ENCODE data around the gene BGN.
A peak's percentile ranks its signal among the peaks of the same experiment; 100 is the strongest.

Gene BGN

DNA sequence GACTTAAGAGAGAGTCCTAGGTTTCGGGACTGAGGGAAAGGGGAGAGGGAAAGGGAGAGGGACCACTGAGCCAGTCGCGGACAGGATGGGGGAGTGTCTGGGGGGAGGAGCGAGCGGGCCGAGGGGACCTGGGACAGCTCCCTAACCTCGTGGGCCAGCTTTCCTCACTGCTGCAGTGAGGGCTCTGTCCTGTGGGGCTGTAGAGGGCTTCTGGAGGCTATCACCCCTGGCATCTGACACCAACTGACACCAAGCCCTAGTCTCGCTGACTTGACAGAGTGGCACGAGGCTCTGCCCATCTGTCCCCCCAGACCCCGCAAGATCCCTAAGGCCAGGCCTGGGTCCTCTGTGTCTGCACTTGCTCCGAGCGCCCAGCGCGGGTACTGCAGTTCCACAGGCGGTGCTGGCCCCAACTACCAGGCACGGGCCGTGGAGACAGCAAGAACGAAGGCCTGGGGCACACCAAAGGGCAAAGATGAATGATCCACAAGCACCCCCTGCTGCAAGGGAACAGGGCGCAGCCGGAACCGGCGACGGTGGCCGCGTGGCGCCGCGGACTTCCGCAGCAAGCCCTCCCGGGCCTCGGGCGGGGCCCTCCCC is 24.9 kb upstream of the BGN start:
- no peak for TF ChIP-seq GATA1 (IDR thresholded peaks at IDR 0.05; ENCODE audit: low read depth, low read length)
- no peak for TF ChIP-seq POLR2A (IDR thresholded peaks at IDR 0.05; ENCODE audit: low read length)
- peak; percentile 68 to 80 for DNase-seq

DNA sequence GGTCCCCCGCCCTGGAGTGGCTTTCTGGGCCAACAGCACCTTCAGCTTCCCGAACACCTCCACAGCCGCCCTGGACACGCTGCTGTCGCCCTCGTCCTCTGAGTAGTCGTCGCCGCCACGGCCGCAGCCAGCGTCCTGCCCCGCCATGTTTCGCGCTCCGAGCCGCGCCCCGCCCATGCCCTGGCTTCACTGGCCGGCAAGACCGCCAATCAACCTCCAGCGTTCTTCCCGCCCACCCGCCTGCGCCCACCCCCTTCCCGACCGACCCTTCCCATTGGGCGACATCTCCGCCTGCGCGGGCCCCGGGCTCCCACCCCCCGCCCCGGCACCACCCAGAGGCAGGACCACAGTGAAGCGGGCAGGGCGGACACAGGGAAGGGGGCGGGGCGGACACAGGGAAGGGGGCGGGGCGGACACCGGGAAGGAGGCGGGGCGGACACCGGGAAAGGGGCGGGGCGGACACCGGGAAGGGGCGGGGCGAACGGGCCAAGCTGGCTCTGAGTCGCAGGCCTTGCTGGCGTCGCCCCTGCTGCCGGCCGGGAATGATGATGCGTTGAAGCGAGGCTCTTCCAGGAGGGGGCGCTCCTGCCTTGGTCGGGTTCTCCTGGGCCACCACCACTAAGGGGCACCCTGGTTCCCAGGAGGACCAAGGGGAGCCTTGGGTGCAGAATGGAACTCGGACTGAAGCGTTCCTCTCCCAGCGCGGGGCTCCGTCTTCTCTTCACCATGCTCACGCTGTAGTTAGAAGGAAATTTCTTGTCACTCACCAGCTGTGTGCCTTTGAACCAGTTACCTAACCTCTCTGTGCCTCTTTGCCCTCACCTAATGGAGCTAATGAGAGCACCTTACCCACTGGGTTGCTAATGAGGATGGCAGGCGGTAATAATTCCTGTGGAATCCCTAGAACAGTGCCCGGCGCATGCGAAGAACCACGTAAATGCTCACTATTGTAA is 24.1 kb upstream of the BGN start, which contains the start of gene HAUS7:
TSS of gene HAUS7 (minus strand) at position 166 of the 953 bp plus-strand sequence. CDS start at position 147, 19 bp downstream.
- TF ChIP-seq POLR2A (IDR thresholded peaks at IDR 0.05; ENCODE audit: low read length) (peak; percentile 45), GATA1 (IDR thresholded peaks at IDR 0.05; ENCODE audit: low read depth, low read length) (no peak)
- peak; percentile 95 to 98 for DNase-seq

DNA sequence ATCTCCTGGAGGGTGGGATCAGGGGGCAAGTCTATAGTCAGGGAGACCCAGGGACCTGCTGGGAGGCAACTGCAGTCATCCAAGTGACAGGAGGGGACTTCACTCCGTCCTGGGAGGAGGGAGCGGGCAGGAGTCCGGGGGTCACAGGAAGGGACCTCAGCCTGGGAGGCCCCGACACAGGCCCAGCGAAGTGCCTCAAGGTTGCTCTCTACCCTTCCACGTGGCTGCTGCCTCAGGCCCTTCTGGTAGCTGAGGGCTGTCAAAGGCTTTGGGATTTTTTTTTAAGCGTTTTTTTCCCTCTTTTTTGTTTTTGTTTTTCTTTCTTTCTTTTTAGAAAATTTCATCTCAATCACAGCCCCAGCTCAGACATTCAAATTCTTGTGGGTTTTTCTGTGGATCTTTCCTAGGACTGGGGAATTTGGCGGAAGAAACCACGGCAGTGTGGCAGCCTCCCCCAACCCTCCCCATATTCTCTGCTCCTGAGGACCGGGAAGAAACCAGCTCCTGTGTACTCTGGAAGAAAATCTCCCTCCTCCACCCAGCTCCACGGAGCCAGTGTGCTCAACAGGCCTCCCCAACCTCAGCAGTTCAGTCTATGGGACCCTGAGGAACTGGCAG is 23.0 kb upstream of the BGN start:
- TF ChIP-seq POLR2A (IDR thresholded peaks at IDR 0.05; ENCODE audit: low read length) (no peak), GATA1 (IDR thresholded peaks at IDR 0.05; ENCODE audit: low read depth, low read length) (no peak)
- DNase-seq = no peak

DNA sequence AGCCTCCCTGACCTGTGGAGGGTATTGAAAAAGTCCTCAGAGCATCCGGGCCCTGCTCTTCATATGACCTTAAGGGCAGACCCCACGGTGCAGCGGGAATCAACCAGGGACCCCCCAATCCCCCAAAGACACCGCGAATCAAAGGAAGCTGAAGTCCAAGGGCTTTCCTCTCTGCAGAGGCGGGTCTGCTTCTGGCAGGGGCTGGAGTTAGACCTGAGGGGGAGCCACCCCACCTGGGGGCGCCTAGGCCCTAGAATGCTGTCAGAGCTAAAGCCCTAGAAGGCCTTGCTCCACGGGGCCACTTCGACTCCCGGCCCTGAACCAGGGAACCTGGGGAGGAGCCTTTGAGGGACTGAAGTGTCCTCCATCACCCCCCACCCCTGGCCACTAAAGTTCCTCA is 21.7 kb upstream of the BGN start:
- TF ChIP-seq GATA1 (IDR thresholded peaks at IDR 0.05; ENCODE audit: low read depth, low read length) (no peak), POLR2A (IDR thresholded peaks at IDR 0.05; ENCODE audit: low read length) (no peak)
- no peak for DNase-seq

DNA sequence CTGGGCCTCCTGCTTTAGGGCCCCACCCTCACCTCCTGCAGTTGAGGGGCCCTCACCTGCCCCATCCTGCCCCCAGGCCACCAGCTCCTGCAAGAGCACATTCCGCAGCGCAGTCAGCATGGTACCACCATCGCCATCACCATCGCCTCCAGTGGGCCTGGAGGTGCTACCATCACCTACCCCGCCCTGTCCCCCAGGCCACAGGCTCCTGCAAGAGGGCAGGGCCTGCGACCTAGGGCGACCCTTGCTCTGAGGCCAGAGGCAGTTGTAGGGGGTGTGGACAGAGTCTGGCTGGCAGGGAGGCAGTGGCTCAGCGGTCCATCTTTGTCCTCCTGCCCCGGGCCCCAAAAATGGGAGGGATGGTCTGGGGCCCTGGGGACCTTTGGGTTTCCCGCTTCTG is 20.5 kb upstream of the BGN start:
- no peak for DNase-seq
- TF ChIP-seq POLR2A (IDR thresholded peaks at IDR 0.05; ENCODE audit: low read length) (no peak), GATA1 (IDR thresholded peaks at IDR 0.05; ENCODE audit: low read depth, low read length) (no peak)

DNA sequence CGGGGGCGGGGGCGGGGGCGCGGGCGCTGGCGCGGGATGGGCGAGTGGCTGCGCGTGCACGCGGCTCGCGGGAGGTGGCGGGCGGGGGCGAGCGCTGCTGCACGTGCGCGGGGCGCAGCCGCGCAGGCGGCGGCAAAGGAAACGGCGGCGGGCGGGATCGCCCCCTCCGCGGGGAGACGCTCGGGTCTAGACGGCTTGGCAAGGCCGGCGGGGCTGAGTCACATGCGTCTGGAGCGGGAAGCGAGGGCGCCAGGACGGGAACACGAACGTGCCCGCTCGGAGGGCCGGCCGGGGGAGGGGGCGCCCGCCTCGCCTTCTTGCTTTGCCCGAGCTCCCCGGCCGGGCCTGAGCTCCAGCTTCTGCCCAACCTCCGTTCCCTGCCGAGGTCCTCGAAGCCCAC is 20.1 kb upstream of the BGN start:
- DNase-seq = peak; percentile 23 to 27

DNA sequence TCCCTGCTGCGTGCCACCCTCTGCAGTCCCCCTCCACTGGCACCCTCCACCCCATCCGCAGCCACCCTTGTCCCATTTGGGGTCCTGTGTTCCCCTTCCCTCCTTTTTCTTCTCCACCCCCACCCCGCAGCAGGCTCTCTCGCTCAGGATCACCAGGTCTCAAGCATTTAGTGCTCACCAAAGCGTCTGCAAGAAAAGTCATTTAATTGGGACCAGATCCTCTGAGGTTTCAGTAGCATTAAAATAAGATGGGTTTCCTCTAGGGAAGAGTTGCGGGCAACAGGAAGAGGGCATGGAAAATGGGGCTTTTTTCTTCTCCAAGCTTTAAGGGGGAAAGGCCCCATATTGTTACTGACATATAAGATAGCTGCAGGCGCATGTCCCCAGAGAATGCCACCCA is 19.5 kb upstream of the BGN start:
- no peak for TF ChIP-seq POLR2A (IDR thresholded peaks at IDR 0.05; ENCODE audit: low read length)
- TF ChIP-seq GATA1 (IDR thresholded peaks at IDR 0.05; ENCODE audit: low read depth, low read length) = no peak
- no peak for DNase-seq

More for the DNA sequence above, 20.1 kb upstream of the BGN start:
- TF ChIP-seq GATA1 (IDR thresholded peaks at IDR 0.05; ENCODE audit: low read depth, low read length) (no peak), POLR2A (IDR thresholded peaks at IDR 0.05; ENCODE audit: low read length) (no peak)

DNA sequence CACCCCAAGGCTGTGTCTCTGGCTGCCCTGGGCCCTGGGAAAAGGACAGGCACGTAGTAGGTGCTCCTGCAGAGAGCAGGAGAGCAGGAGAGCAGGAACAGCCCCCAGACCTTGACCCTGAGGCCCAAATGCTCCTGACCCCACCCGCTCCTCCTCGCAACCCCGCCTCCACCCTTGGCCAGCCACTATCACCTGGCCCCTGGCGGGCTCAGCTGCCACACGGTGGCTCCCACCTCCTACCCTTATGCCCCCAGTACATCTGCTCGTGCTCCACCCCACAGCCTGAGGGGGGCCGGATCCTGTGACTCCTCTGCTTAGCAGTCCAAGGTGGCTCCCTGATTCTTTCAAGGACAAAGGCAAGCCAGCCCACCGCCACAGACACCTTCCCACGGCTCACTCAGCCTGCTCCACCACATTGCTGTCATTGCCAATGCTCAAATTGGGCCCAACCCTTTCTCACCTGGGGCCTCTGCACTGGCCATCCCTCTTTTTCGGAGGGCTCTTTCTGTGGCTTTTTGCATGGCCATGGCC is 19.0 kb upstream of the BGN start:
- no peak for DNase-seq
- no peak for TF ChIP-seq GATA1 (IDR thresholded peaks at IDR 0.05; ENCODE audit: low read depth, low read length)
- TF ChIP-seq POLR2A (IDR thresholded peaks at IDR 0.05; ENCODE audit: low read length) = no peak

DNA sequence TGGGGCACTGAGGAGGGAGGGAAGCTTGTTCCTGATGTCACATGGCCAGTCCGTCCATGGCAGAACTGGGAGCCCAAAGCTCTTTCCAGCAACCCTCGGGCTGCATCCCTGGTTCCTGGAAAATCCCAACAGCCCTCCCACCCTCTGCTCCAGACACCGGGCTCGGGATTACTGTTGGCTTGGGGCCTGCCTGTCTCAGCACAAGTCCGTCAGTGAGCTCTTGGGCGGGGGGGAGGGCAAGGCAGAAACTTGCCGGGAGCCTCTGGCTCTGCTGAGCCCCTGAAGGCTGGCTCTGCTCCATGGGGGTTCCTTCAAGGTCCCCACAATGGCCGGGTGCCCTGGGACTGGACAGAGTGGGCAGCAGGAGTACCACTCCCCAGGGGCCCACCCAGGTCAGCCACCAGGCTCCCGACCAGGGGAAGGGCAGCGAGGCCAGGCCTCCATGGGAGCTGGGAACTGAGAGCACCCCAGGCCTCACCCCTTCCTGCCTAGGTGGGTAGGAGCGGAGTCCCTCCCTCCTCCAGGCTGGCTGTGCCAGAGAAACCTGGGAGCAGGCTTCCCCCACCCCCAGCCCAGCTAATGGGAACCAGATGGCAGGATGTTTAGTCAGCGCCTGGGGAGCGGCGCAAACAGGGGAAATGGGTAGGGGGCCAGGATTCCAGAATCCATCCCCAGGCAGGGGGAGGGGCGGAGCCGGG is 18.0 kb upstream of the BGN start:
- TF ChIP-seq GATA1 (IDR thresholded peaks at IDR 0.05; ENCODE audit: low read depth, low read length) (no peak), POLR2A (IDR thresholded peaks at IDR 0.05; ENCODE audit: low read length) (no peak)

DNA sequence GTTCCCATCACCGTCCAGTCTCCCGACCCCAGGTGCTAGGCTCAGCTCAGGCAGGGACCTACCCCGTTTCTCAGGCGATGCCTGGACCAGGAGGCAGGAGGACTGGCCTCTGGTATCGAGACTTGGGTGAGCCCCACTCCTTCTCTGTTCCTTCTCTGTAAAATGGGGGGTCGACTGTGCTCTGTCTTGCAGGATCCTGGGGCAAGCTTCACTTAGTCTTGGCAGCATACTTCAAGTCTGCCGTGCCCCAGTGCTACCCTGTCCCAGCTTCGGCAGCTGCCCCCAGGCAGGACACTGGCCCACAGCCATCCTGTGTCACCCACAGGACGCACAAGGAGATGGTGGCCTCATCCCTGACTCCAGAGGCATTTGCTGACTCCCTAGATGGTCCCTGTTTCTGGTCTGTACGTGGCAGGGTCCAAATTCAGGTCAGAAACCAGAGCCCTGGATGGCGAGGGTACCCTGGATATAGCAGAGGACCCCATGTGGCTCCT is 17.4 kb upstream of the BGN start:
- TF ChIP-seq GATA1 (IDR thresholded peaks at IDR 0.05; ENCODE audit: low read depth, low read length) (no peak), POLR2A (IDR thresholded peaks at IDR 0.05; ENCODE audit: low read length) (no peak)
- no peak for DNase-seq

More for the DNA sequence above, 18.0 kb upstream of the BGN start:
- no peak for DNase-seq

DNA sequence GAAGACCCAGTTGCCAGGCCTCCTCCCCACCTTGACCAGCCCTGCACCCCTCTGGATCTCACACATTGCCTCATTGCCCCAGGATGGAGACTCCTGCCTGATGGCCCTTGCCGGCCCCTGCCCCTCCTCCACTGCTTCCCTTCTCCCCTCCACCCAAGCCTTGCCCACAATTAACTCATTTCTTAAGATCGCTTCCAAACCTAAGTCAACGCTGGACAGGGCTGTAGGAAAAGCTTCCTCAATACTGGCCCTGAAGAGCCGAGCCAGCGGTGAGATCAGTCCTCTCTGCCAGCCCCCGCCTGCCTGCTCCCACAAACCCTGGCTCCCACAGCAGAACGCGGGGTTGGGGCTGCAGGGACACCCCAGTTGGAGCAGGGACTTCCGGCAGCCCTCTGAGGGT is 16.9 kb upstream of the BGN start:
- TF ChIP-seq GATA1 (IDR thresholded peaks at IDR 0.05; ENCODE audit: low read depth, low read length) (no peak), POLR2A (IDR thresholded peaks at IDR 0.05; ENCODE audit: low read length) (no peak)
- DNase-seq = no peak

DNA sequence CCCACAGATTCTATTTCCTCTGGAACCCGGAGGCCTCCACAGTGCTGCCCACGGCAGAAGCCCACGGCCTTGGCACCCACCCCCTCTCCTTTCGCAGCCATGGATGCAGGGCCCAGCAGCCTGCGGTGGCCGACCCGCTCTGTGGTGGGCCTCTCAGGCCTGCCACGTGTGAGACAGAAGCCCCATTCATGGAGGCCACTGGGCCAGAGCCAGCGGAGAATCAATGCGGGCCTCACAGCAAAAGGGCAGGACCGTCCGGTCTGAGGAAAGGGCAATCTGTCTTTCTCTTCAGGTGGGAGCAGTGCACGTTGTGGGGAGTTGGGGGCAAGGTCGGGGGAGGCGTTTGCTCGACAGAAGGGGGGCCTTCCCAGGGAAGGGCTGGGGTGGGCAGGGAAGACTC is 16.0 kb upstream of the BGN start:
- TF ChIP-seq GATA1 (IDR thresholded peaks at IDR 0.05; ENCODE audit: low read depth, low read length) (no peak), POLR2A (IDR thresholded peaks at IDR 0.05; ENCODE audit: low read length) (no peak)

DNA sequence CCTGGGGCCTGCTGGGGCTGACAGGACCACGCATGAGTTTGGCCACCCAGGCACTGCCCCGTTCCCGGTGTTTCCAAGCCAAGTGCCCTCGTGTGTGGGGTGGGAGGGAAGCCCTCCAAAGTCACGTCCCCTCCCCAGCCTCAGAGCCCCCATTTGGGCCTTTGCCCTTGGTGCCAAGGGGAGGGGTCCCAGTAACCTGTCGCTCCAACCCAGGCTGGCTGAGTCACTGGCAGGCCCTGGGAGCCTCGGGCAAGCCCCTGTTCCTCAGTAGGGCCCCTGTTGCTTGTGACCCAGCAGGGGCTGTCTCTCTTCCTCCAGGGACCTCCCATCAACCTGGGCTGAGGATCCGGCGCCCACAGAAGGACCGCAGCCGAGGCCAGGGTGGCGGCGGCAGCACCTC is 13.7 kb upstream of the BGN start:
- no peak for DNase-seq
- TF ChIP-seq POLR2A (IDR thresholded peaks at IDR 0.05; ENCODE audit: low read length) = no peak
- no peak for TF ChIP-seq GATA1 (IDR thresholded peaks at IDR 0.05; ENCODE audit: low read depth, low read length)

More for the DNA sequence above, 16.0 kb upstream of the BGN start:
- no peak for DNase-seq

All from erythroblast (primary cell).